HepG2 (cell line): ENCODE results near the gene LRIG1. TPM values are rescaled to one million over a fixed set of nuclear protein-coding genes. Genes with fewer than 3 reads are reported as not detected.

ENCODE experiments used
- ATAC-seq: fragments of 200-7000 bp; cut with Tn5 transposase; 3 replicates; pipeline ENCODE4 v1.9.1; 2020; ENCODE audit warnings: mild to moderate bottlenecking, moderate library complexity
- BruUV-seq: library from RNA; stranded (reverse); fragments of 400-500 nt; replicated peaks from 2 replicates; lab custom pipeline; 2021; lab: Mats Ljungman, UMichigan
- CTCF ChIA-PET: fragments of 300-600 bp; formaldehyde crosslinking; extraction: SDS; loops from one replicate; lab custom pipeline; 2021; ENCODE audit warnings: low total read pairs, inconsistent platforms, low intra/inter-chr PET ratio; lab: Yijun Ruan, JAX
- POLR2A ChIA-PET: fragments of 350-600 bp; sonication (Branson Sonifier 250); formaldehyde crosslinking; loops from one replicate; lab custom pipeline; 2020; ENCODE audit warnings: antibody characterized with exemption, inconsistent platforms; lab: Yijun Ruan, JAX
- DNase-seq: peaks from one replicate; pipeline ENCODE4 v3.0.0-alpha.2; 2015; ENCODE audit warnings: low spot score
- FAIRE-seq: peaks from 3 replicates; lab custom pipeline; 2011; peaks lifted over from hg19 to GRCh38; lab: Jason Lieb, UNC
- H2AFZ ChIP-seq: one replicate; pipeline ENCODE4 v1.6.1; 2011; ENCODE audit warnings: low read length, inconsistent platforms
- H3K27ac ChIP-seq: fragments of 300-600 bp; 3 replicates; pipeline ENCODE4 v1.8.0; 2011; ENCODE audit warnings: mixed run types, mild to moderate bottlenecking, mixed read lengths, low read length, inconsistent platforms; ENCODE audit not compliant: insufficient read depth; ENCODE audit errors: extremely low read length
- H3K27me3 ChIP-seq, 2 experiments: fragments of 200-600 bp in 1 of 2; 2 replicates in 1 of 2; 3 replicates in 1 of 2; pipeline versions ENCODE4 v1.6.0 to v1.8.0; 2011; ENCODE audit warnings: low read length in 2 of 2, mild to moderate bottlenecking in 2 of 2, moderate library complexity in 2 of 2, inconsistent platforms in 1 of 2; ENCODE audit not compliant: insufficient read depth in 2 of 2, control insufficient read depth in 1 of 2
- H3K36me3 ChIP-seq, 2 experiments: fragments of 200-600 bp in 1 of 2; replicated peaks in 1 of 2; 2 replicates in 1 of 2; 3 replicates in 1 of 2; pipeline versions ENCODE4 v1.5.1 to v1.8.0; 2011; ENCODE audit warnings: low read length in 2 of 2, inconsistent platforms in 1 of 2; ENCODE audit not compliant: insufficient read depth in 2 of 2, control insufficient read depth in 1 of 2
- H3K4me1 ChIP-seq: 2 replicates; pipeline ENCODE4 v1.5.1; 2012; ENCODE audit warnings: low read length, inconsistent platforms; ENCODE audit not compliant: insufficient read depth
- H3K4me2 ChIP-seq: 2 replicates; pipeline ENCODE4 v1.6.0; 2011; ENCODE audit warnings: low read depth, low read length, inconsistent platforms
- H3K4me3 ChIP-seq, 3 experiments: fragments of 200-600 bp in 1 of 3; sonication (generic), shearing (Covaris generic) in 1 of 3; replicated peaks in 1 of 3; 2 replicates each; pipeline ENCODE4 v1.5.1; 2011 to 2016; ENCODE audit warnings: low read length in 3 of 3, inconsistent platforms in 2 of 3, low read depth in 2 of 3, mild to moderate bottlenecking in 2 of 3, control low read depth in 1 of 3, mixed read lengths in 1 of 3; ENCODE audit not compliant: insufficient read depth in 1 of 3
- H3K79me2 ChIP-seq: one replicate; pipeline ENCODE4 v1.6.1; 2011; ENCODE audit warnings: low read length, inconsistent platforms; ENCODE audit not compliant: insufficient read depth
- H3K9ac ChIP-seq: 2 replicates; pipeline ENCODE4 v1.6.0; 2011; ENCODE audit warnings: mild to moderate bottlenecking, low read depth, low read length, inconsistent platforms; ENCODE audit not compliant: insufficient read depth
- H3K9me3 ChIP-seq: 2 replicates; pipeline ENCODE4 v1.5.1; 2012; ENCODE audit warnings: mild to moderate bottlenecking, low read length
- H4K20me1 ChIP-seq: 2 replicates; pipeline ENCODE4 v1.6.0; 2011; ENCODE audit warnings: inconsistent platforms, mild to moderate bottlenecking, low read length, moderate library complexity; ENCODE audit not compliant: insufficient read depth
- POLR2AphosphoS2 ChIP-seq: IDR thresholded peaks from 2 replicates; pipeline ENCODE4 v1.6.1; 2011; ENCODE audit warnings: low read depth, low read length, improper control_type of control experiment
- WGBS: methylation state at CpG from one replicate; pipeline ENCODE4 v1.1.6; 2017; ENCODE audit warnings: low lambda C conversion rate; 5-methylcytosine and 5-hydroxymethylcytosine counted together
- in situ Hi-C: cut with HindIII; loops from 2 replicates; pipeline ENCODE4 v1.10.0; 2017; ENCODE audit warnings: low pct_unique_long_range_greater_than_20kb; ENCODE audit not compliant: extremely low pct_ligation_motif_present
- intact Hi-C: fragments of 100-400 bp; cut with micrococcal nuclease; formaldehyde crosslinking; loops from one replicate; pipeline ENCODE4 v1.10.0; 2022; ENCODE audit not compliant: unreplicated experiment
- polyA plus RNA-seq, 8 experiments: library from polyadenylated mRNA; depleted of rRNA in 3 of 8; stranded (reverse) in 7 of 8; unstranded in 1 of 8; fragments of >200 nt; fragmentation: Illumina TruSeq in 4 of 8; extraction: Trizol in 4 of 8; gene quantifications; 2 replicates each; pipeline versions ENCODE4 v1.2.1 to v1.2.3, GENCODE V29; 2011 to 2016; ENCODE audit warnings: low read depth in 4 of 8, missing spikeins in 1 of 8, mixed read lengths in 1 of 8; ENCODE audit not compliant: insufficient read depth in 1 of 8
- total RNA-seq, 5 experiments: library from RNA; depleted of rRNA; stranded (reverse); fragments of >200 nt; fragmentation: Illumina TruSeq; extraction: Trizol; gene quantifications; 2 replicates each; pipeline ENCODE4 v1.2.3, GENCODE V29; 2016; ENCODE audit warnings: low read depth in 1 of 5
- TF ChIP-seq, protein P1 (sequence below): sonication (generic); formaldehyde crosslinking; conservative IDR thresholded peaks from 2 replicates; pipeline ENCODE4 v1.8.1; 2023; ENCODE audit warnings: missing genetic modification reagents
- TF ChIP-seq, protein P2 (sequence below): sonication (generic); formaldehyde crosslinking; IDR thresholded peaks from 2 replicates; pipeline ENCODE4 v1.8.1; 2022; ENCODE audit warnings: low read depth, mild to moderate bottlenecking, missing genetic modification reagents
- TF ChIP-seq, protein P3 (sequence below): sonication (generic); formaldehyde crosslinking; IDR thresholded peaks from 2 replicates; pipeline ENCODE4 v1.8.1; 2023; ENCODE audit warnings: mild to moderate bottlenecking, missing genetic modification reagents
- TF ChIP-seq, protein P4 (sequence below): sonication (generic); formaldehyde crosslinking; IDR thresholded peaks from 2 replicates; pipeline ENCODE4 v1.8.0; 2022; ENCODE audit warnings: missing genetic modification reagents, mild to moderate bottlenecking, moderate library complexity, borderline replicate concordance

LRIG1 gene
- total and polyA plus RNA-seq, 2 of the 13 experiments (the other 11 are each of a cell fraction or from before 2014, with no cell fraction given): 17.8 to 24.8 TPM

DNA sequence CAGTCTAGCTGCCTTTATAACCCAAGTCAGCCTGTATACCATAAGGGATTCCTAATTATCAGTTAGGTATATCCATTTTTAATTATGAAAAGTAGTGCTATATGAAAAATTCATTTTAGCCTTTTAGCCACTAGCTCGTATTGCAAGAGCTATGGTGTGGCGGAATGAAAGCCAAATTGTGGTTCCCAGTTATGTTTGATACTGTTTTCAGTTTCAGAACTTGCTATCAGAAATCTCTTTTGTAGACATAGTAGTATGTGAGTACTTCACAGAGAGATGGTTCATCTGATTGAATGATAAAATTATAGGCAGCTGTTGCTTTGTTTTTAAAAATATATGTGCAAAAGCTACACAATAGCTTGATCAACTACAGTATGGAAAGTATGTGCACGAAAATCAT lies 145.4 kb downstream of the LRIG1 start:
- TF ChIP-seq, protein P1, sequence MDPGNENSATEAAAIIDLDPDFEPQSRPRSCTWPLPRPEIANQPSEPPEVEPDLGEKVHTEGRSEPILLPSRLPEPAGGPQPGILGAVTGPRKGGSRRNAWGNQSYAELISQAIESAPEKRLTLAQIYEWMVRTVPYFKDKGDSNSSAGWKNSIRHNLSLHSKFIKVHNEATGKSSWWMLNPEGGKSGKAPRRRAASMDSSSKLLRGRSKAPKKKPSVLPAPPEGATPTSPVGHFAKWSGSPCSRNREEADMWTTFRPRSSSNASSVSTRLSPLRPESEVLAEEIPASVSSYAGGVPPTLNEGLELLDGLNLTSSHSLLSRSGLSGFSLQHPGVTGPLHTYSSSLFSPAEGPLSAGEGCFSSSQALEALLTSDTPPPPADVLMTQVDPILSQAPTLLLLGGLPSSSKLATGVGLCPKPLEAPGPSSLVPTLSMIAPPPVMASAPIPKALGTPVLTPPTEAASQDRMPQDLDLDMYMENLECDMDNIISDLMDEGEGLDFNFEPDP (CRISPR knock-in tag): no peak
- TF ChIP-seq, protein P2, sequence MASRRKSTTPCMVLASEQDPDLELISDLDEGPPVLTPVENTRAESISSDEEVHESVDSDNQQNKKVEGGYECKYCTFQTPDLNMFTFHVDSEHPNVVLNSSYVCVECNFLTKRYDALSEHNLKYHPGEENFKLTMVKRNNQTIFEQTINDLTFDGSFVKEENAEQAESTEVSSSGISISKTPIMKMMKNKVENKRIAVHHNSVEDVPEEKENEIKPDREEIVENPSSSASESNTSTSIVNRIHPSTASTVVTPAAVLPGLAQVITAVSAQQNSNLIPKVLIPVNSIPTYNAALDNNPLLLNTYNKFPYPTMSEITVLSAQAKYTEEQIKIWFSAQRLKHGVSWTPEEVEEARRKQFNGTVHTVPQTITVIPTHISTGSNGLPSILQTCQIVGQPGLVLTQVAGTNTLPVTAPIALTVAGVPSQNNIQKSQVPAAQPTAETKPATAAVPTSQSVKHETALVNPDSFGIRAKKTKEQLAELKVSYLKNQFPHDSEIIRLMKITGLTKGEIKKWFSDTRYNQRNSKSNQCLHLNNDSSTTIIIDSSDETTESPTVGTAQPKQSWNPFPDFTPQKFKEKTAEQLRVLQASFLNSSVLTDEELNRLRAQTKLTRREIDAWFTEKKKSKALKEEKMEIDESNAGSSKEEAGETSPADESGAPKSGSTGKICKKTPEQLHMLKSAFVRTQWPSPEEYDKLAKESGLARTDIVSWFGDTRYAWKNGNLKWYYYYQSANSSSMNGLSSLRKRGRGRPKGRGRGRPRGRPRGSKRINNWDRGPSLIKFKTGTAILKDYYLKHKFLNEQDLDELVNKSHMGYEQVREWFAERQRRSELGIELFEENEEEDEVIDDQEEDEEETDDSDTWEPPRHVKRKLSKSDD: no peak
- TF ChIP-seq, protein P3, sequence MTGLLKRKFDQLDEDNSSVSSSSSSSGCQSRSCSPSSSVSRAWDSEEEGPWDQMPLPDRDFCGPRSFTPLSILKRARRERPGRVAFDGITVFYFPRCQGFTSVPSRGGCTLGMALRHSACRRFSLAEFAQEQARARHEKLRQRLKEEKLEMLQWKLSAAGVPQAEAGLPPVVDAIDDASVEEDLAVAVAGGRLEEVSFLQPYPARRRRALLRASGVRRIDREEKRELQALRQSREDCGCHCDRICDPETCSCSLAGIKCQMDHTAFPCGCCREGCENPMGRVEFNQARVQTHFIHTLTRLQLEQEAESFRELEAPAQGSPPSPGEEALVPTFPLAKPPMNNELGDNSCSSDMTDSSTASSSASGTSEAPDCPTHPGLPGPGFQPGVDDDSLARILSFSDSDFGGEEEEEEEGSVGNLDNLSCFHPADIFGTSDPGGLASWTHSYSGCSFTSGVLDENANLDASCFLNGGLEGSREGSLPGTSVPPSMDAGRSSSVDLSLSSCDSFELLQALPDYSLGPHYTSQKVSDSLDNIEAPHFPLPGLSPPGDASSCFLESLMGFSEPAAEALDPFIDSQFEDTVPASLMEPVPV: no peak
- TF ChIP-seq, protein P4, sequence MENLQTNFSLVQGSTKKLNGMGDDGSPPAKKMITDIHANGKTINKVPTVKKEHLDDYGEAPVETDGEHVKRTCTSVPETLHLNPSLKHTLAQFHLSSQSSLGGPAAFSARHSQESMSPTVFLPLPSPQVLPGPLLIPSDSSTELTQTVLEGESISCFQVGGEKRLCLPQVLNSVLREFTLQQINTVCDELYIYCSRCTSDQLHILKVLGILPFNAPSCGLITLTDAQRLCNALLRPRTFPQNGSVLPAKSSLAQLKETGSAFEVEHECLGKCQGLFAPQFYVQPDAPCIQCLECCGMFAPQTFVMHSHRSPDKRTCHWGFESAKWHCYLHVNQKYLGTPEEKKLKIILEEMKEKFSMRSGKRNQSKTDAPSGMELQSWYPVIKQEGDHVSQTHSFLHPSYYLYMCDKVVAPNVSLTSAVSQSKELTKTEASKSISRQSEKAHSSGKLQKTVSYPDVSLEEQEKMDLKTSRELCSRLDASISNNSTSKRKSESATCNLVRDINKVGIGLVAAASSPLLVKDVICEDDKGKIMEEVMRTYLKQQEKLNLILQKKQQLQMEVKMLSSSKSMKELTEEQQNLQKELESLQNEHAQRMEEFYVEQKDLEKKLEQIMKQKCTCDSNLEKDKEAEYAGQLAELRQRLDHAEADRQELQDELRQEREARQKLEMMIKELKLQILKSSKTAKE: no peak
- TF ChIP-seq POLR2AphosphoS2: no peak
- Histone ChIP-seq H3K36me3 (no peaks in the 10 kb centered on the region), H3K79me2 (no peaks in the 10 kb centered on the region), H3K9me3 (no peaks in the 10 kb centered on the region), H3K27ac (no peak overlapping the region), H3K4me1 (no peaks in the 10 kb centered on the region), H3K9ac (no peak overlapping the region), H2AFZ (no peak overlapping the region), H3K27me3 (no peaks in the 10 kb centered on the region), H4K20me1 (no peaks in the 10 kb centered on the region), H3K4me3 (no peak overlapping the region), H3K4me2 (no peak overlapping the region)
- BruUV-seq: no TSS peak
- no peak for ATAC-seq
- 95% methylated on average over 3 of the region's 3 CpGs for WGBS
- ChIA-PET POLR2A (no interaction called here), CTCF (no interaction called here)
- no peak for DNase-seq
- FAIRE-seq: no peak
- intact Hi-C loops (no loop called here), in situ Hi-C loops (no loop called here)
